Activated CD8-positive, alpha-beta T cell treated with anti-CD3 and anti-CD28 coated beads, Interleukin-2, amount 10 ng/mL, durations not matched to agents 7 days and 5 days (primary cell): Measurements from ENCODE around the gene MAP3K1. TPM values are rescaled to one million over a fixed set of nuclear protein-coding genes. Genes with fewer than 3 reads are reported as not detected.

Experiments
- ATAC-seq: fragments of 150-1000 bp; cut with Tn5 transposase; one replicate; pipeline ENCODE4 v1.10.0; 2021; ENCODE audit warnings: moderate library complexity
- CTCF ChIA-PET: fragments of 350-600 bp; sonication (Branson Sonifier 250); formaldehyde crosslinking; loops from one replicate; lab custom pipeline; 2021; ENCODE audit warnings: antibody characterized with exemption; lab: Charles Lee
- POLR2A ChIA-PET: fragments of 350-600 bp; sonication (Branson Sonifier 250); formaldehyde crosslinking; loops from one replicate; lab custom pipeline; 2021; ENCODE audit warnings: antibody characterized with exemption; lab: Charles Lee
- DNase-seq: peaks from one replicate; pipeline ENCODE4 v3.0.0-alpha.2; 2020
- H3K27ac Mint-ChIP-seq: one replicate; pipeline ENCODE4 v1.8.0; 2021; ENCODE audit warnings: mild to moderate bottlenecking, mixed read lengths
- H3K27me3 Mint-ChIP-seq: one replicate; pipeline ENCODE4 v1.8.0; 2021; ENCODE audit warnings: low read depth, mixed read lengths
- H3K36me3 Mint-ChIP-seq: one replicate; pipeline ENCODE4 v1.8.0; 2021; ENCODE audit warnings: low read depth, mixed read lengths
- H3K4me1 Mint-ChIP-seq: one replicate; pipeline ENCODE4 v1.8.0; 2021; ENCODE audit warnings: low read depth, mixed read lengths
- H3K4me3 Mint-ChIP-seq: one replicate; pipeline ENCODE4 v1.8.0; 2021; ENCODE audit warnings: mild to moderate bottlenecking, mixed read lengths
- H3K9me3 Mint-ChIP-seq: one replicate; pipeline ENCODE4 v1.8.0; 2022; ENCODE audit warnings: mixed read lengths; ENCODE audit not compliant: insufficient read depth
- total RNA-seq, 2 experiments: library from RNA; stranded (reverse); gene quantifications; one replicate each; pipeline ENCODE4 v1.2.3, GENCODE V29; 2021

The MAP3K1 gene
- total RNA-seq, 2 experiments from 2014 or later = 24.1 to 25.1 TPM

- ChIA-PET POLR2A (interaction anchor here (1.4 kb wide), 1 partner anchor 36 kb away, joined by 3 read pairs; the partner anchor contains the start of gene MAP3K1), CTCF (interaction anchor here (0.6 to 2.3 kb wide), 2 partner anchors 13 to 1146 kb away, joined by 3 to 10 read pairs; no protein-coding TSS in a partner anchor)
- Mint-ChIP-seq H3K27ac (peak overlapping the region; percentile 2), H3K27me3 (no peaks in the 10 kb centered on the region), H3K36me3 (peaks cover 3% of the 10 kb centered on the region), H3K4me3 (no peak overlapping the region), H3K4me1 (peaks cover 69% of the 10 kb centered on the region), H3K9me3 (no peaks in the 10 kb centered on the region)
- no peak for DNase-seq
- ATAC-seq = no peak
Observed at GRCh38 chr5:56851258-56851941, 36.1 kb downstream of the MAP3K1 start.

DNA sequence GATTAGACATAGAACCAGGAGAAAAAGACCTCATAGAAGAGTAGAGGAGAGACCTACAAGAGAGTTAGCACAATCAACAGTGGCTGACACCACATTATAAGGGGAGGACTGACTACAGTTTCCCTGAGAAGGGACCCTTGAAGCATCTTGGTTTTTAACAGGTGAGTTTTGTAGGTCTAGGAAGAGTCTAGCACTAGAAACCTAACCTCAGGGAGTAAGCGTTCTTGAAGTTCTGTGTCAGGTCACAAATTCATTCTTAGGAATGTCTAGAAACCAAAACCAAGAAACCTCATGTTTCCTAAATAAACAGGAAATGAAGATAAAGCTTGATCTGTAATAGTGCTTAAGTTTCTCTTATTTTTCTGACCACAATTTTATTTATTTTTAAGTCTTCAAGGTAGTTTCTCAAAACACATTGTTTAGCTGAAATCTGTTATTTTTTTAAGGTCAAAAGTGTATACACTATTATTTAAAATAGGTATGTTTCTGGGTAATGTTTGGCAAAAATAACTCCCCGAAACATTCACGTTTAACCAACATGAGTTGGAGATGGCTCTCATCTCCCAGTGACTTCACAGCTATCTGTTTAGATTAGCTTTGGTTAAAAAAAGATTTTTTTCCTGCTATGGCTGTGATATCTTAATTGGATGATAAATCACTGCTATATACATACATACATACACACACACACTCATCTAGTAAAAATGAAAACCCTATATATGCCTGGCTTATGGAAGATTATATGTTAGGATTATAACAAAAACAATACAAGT is 37.1 kb downstream of the MAP3K1 start:
- peaks cover 69% of the 10 kb centered on the region for H3K4me1 Mint-ChIP-seq
- H3K27me3 Mint-ChIP-seq = no peaks in the 10 kb centered on the region
- CTCF ChIA-PET = interaction anchor here (0.6 to 2.3 kb wide), 2 partner anchors 14 to 1147 kb away, joined by 3 to 10 read pairs; no protein-coding TSS in a partner anchor
- ATAC-seq (peak; percentile 59), DNase-seq (no peak)
- POLR2A ChIA-PET = interaction anchor here (1.4 kb wide), 1 partner anchor 37 kb away, joined by 3 read pairs; the partner anchor contains the start of gene MAP3K1
- H3K27ac Mint-ChIP-seq = no peak overlapping the region
- H3K36me3 Mint-ChIP-seq = peaks cover 3% of the 10 kb centered on the region
- peak overlapping the region; percentile 23 for H3K4me3 Mint-ChIP-seq
- no peaks in the 10 kb centered on the region for H3K9me3 Mint-ChIP-seq

DNA sequence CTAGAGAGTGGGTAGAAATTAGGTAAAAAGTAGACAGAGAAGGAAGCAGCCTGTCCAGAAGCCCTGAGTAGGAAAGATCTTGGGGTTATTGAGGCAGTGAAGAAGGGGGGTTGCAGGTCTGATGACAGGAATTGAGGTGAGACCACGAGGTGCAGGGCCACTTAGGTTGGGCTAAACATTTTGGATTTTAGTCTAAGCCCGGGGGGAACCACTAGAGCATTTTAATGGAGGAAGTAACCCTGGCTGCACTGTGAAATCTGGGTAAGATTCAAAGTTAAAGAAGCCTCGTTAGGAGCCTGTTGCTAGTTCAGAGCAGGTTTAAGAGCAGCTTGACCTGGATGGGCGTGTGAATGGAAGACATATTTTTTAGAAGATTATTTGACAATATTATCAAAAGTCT is 38.3 kb downstream of the MAP3K1 start:
- Mint-ChIP-seq H3K9me3 (no peaks in the 10 kb centered on the region), H3K4me1 (peaks cover 61% of the 10 kb centered on the region), H3K27ac (peak overlapping the region; percentile 2), H3K27me3 (no peaks in the 10 kb centered on the region), H3K4me3 (no peak overlapping the region), H3K36me3 (peaks cover 10% of the 10 kb centered on the region)
- ChIA-PET POLR2A (no interaction called here), CTCF (no interaction called here)
- DNase-seq = no peak
- ATAC-seq = no peak

GRCh38 chr5:56854920-56855319 is 39.6 kb downstream of the MAP3K1 start:
- peaks cover 49% of the 10 kb centered on the region for H3K4me1 Mint-ChIP-seq
- H3K36me3 Mint-ChIP-seq = peaks cover 15% of the 10 kb centered on the region
- H3K27ac Mint-ChIP-seq = no peak overlapping the region
- H3K27me3 Mint-ChIP-seq = no peaks in the 10 kb centered on the region
- CTCF ChIA-PET = interaction anchor here (1.6 kb wide), 1 partner anchor 584 kb away, joined by 4 read pairs; no protein-coding TSS in a partner anchor
- ATAC-seq = no peak
- POLR2A ChIA-PET = interaction anchor here (0.6 kb wide), 1 partner anchor 118 kb away, joined by 6 read pairs; no protein-coding TSS in a partner anchor
- no peak for DNase-seq
- H3K4me3 Mint-ChIP-seq = no peak overlapping the region
- no peaks in the 10 kb centered on the region for H3K9me3 Mint-ChIP-seq

GRCh38 chr5:56856541-56857178 is 41.3 kb downstream of the MAP3K1 start:
- DNase-seq = no peak
- CTCF ChIA-PET = interaction anchor here (1.3 kb wide), 1 partner anchor 588 kb away, joined by 3 read pairs; no protein-coding TSS in a partner anchor
- Mint-ChIP-seq H3K4me3 (no peak overlapping the region), H3K36me3 (peaks cover 23% of the 10 kb centered on the region), H3K27ac (no peak overlapping the region), H3K27me3 (no peaks in the 10 kb centered on the region), H3K4me1 (peaks cover 38% of the 10 kb centered on the region), H3K9me3 (no peaks in the 10 kb centered on the region)
- no peak for ATAC-seq
- POLR2A ChIA-PET = no interaction called here

- Mint-ChIP-seq H3K4me3 (no peak overlapping the region), H3K4me1 (peaks cover 22% of the 10 kb centered on the region), H3K9me3 (no peaks in the 10 kb centered on the region), H3K36me3 (peaks cover 34% of the 10 kb centered on the region), H3K27ac (peak overlapping the region; percentile 43), H3K27me3 (no peaks in the 10 kb centered on the region)
- ChIA-PET POLR2A (no interaction called here), CTCF (interaction anchor here (1.1 to 1.4 kb wide), 2 partner anchors 21 kb away, joined by 4 read pairs; no protein-coding TSS in a partner anchor)
- ATAC-seq = no peak
- DNase-seq = no peak
Observed at GRCh38 chr5:56858777-56859442, 43.6 kb downstream of the MAP3K1 start.

- Mint-ChIP-seq H3K4me1 (peaks cover 7% of the 10 kb centered on the region), H3K27me3 (no peaks in the 10 kb centered on the region), H3K36me3 (peaks cover 44% of the 10 kb centered on the region), H3K9me3 (no peaks in the 10 kb centered on the region), H3K4me3 (no peak overlapping the region), H3K27ac (no peak overlapping the region)
- POLR2A ChIA-PET = no interaction called here
- CTCF ChIA-PET = interaction anchor here (0.7 to 1.0 kb wide), 2 partner anchors 8 to 579 kb away, joined by 3 to 4 read pairs; no protein-coding TSS in a partner anchor
- DNase-seq (no peak), ATAC-seq (no peak)
Observed at GRCh38 chr5:56861893-56862485, 46.6 kb downstream of the MAP3K1 start.

DNA sequence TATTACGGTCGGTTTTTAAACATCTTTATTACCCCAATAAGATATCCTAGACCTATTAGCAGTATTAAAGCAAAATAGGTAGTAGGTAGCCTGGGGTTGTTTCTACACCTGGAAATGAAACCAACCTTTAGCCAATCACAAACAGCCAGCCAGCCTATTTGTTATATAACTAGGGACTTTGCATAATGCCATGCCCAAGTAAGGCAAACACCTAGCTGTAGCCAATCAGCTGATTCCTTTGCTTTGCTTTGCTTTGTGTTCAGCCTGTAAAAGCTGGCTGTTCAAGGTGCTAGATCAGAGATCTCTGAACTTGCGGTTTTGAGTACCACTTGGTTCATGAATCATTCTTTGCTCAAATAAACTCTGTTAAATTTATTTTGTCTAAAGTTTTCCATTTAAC is 47.6 kb downstream of the MAP3K1 start:
- CTCF ChIA-PET = interaction anchor here (0.9 to 1.0 kb wide), 3 partner anchors 13 to 592 kb away, joined by 3 read pairs; no protein-coding TSS in a partner anchor

DNA sequence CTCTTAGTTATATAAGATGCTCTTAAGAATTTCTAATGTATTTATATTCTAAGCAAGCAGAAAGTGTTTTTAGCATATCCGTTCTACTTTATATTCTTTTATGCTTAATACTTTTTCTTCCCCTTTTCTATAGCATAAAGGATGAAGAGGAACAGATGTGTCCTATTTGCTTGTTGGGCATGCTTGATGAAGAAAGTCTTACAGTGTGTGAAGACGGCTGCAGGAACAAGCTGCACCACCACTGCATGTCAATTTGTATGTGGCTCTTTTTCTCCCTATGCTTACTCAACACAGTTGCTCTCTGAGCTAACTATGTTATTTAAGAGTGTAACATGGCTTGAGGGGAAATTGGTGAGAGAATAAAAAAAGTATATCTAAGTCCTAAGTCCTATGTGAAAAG is 56.4 kb downstream of the MAP3K1 start:
- Mint-ChIP-seq H3K36me3 (peaks cover 49% of the 10 kb centered on the region), H3K27me3 (no peaks in the 10 kb centered on the region), H3K4me3 (no peak overlapping the region), H3K4me1 (no peaks in the 10 kb centered on the region), H3K27ac (no peak overlapping the region), H3K9me3 (no peaks in the 10 kb centered on the region)
- POLR2A ChIA-PET = interaction anchor here (0.6 kb wide), 1 partner anchor 424 kb away, joined by 3 read pairs; no protein-coding TSS in a partner anchor
- no peak for DNase-seq
- CTCF ChIA-PET = interaction anchor here (1.0 kb wide), 1 partner anchor 602 kb away, joined by 4 read pairs; no protein-coding TSS in a partner anchor
- ATAC-seq = no peak

More for the DNA sequence above, 47.6 kb downstream of the MAP3K1 start:
- Mint-ChIP-seq H3K9me3 (no peaks in the 10 kb centered on the region), H3K27me3 (no peaks in the 10 kb centered on the region), H3K4me3 (no peak overlapping the region), H3K36me3 (peaks cover 41% of the 10 kb centered on the region), H3K4me1 (peaks cover 7% of the 10 kb centered on the region), H3K27ac (no peak overlapping the region)
- DNase-seq = no peak
- POLR2A ChIA-PET = no interaction called here
- ATAC-seq = no peak

DNA sequence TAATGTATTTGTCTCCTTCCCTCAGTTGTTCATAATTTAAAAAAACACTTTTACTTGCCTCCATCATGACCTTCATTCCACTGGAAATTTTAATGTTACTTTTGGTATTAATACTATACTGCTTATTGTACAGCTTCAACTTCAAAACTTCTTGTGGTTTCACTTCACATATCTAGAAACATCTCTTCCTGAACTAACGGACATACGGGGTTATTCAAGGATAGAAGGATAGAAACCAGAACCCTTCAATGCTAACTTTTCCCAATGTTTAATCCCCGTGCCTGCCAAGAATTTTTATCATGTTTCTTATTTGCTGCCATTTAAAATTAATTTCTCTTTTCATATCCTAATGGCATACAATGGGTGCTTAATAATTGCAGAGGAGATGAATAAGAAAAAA is 57.7 kb downstream of the MAP3K1 start:
- CTCF ChIA-PET = no interaction called here
- Mint-ChIP-seq H3K4me1 (no peaks in the 10 kb centered on the region), H3K4me3 (no peak overlapping the region), H3K36me3 (peaks cover 59% of the 10 kb centered on the region), H3K9me3 (no peaks in the 10 kb centered on the region), H3K27me3 (no peaks in the 10 kb centered on the region), H3K27ac (no peak overlapping the region)
- DNase-seq = no peak
- no peak for ATAC-seq
- POLR2A ChIA-PET = no interaction called here
